Smooth muscle cell (in vitro differentiated cells): ENCODE results near the gene FNDC11. TPM values are rescaled to one million over a fixed set of nuclear protein-coding genes. Genes with fewer than 3 reads are reported as not detected.

ENCODE experiments used
- DNase-seq: peaks from one replicate; lab custom pipeline; 2025; ENCODE audit not compliant: unreplicated experiment; lab: John Stamatoyannopoulos, UW
- H2AFZ ChIP-seq: fragments of 200-600 bp; sonication (generic); 2 replicates; pipeline ENCODE4 v1.6.0; 2016; ENCODE audit warnings: antibody characterized with exemption, low read depth, mild to moderate bottlenecking
- H3F3A ChIP-seq: fragments of 200-600 bp; sonication (generic); 2 replicates; pipeline ENCODE4 v1.6.0; 2017; ENCODE audit warnings: antibody characterized with exemption, low read depth
- H3K27ac ChIP-seq: fragments of 200-600 bp; sonication (generic); 2 replicates; pipeline ENCODE4 v1.5.1; 2016; ENCODE audit warnings: low read depth, mild to moderate bottlenecking
- H3K27me3 ChIP-seq: fragments of 200-600 bp; sonication (generic); 2 replicates; pipeline ENCODE4 v1.6.1; 2016; ENCODE audit warnings: low read depth, mild to moderate bottlenecking
- H3K36me3 ChIP-seq: fragments of 200-600 bp; sonication (generic); 2 replicates; pipeline ENCODE4 v1.5.1; 2016; ENCODE audit warnings: low read depth
- H3K4me1 ChIP-seq: fragments of 200-600 bp; sonication (generic); 2 replicates; pipeline ENCODE4 v1.5.1; 2016; ENCODE audit warnings: low read depth
- H3K4me2 ChIP-seq: fragments of 200-600 bp; sonication (generic); 2 replicates; pipeline ENCODE4 v1.6.0; 2016; ENCODE audit warnings: mild to moderate bottlenecking
- H3K4me3 ChIP-seq: fragments of 200-600 bp; sonication (generic); 2 replicates; pipeline ENCODE4 v1.5.1; 2016; ENCODE audit warnings: mild to moderate bottlenecking
- H3K79me2 ChIP-seq: fragments of 200-600 bp; sonication (generic); 2 replicates; pipeline ENCODE4 v1.6.0; 2016; ENCODE audit warnings: low read depth, mild to moderate bottlenecking
- H3K9ac ChIP-seq: fragments of 200-600 bp; sonication (generic); 2 replicates; pipeline ENCODE4 v1.6.0; 2016; ENCODE audit warnings: low read depth
- H3K9me3 ChIP-seq: fragments of 200-600 bp; sonication (generic); replicated peaks from 2 replicates; pipeline ENCODE4 v1.5.1; 2016; ENCODE audit warnings: low read depth
- H4K20me1 ChIP-seq: fragments of 200-600 bp; sonication (generic); 2 replicates; pipeline ENCODE4 v1.6.0; 2016; ENCODE audit warnings: low read depth
- WGBS: methylation state at CpG from one replicate; pipeline ENCODE4 v1.1.7; 2016; ENCODE audit warnings: low lambda C conversion rate; 5-methylcytosine and 5-hydroxymethylcytosine counted together
- polyA plus RNA-seq: library from polyadenylated mRNA; unstranded; fragments of >200 nt; fragmentation: Nextera tagmentation; extraction: Ambion mirVana; gene quantifications from 2 replicates; pipeline ENCODE4 v1.2.1, GENCODE V29; 2016
- total RNA-seq: library from RNA; depleted of rRNA; stranded (reverse); fragments of >200 nt; gene quantifications from 2 replicates; pipeline ENCODE4 v1.2.3, GENCODE V29; 2014
- TF ChIP-seq, protein P1 (sequence below): fragments of 200-600 bp; sonication (generic); IDR thresholded peaks from 2 replicates; pipeline ENCODE4 v1.5.1; 2017; ENCODE audit warnings: borderline replicate concordance, mild to moderate bottlenecking, antibody characterized with exemption; ENCODE audit not compliant: insufficient read depth, poor library complexity, severe bottlenecking

Gene FNDC11
- total and polyA plus RNA-seq, 2 experiments from 2014 or later: 0.72 to 3.6 TPM

DNA sequence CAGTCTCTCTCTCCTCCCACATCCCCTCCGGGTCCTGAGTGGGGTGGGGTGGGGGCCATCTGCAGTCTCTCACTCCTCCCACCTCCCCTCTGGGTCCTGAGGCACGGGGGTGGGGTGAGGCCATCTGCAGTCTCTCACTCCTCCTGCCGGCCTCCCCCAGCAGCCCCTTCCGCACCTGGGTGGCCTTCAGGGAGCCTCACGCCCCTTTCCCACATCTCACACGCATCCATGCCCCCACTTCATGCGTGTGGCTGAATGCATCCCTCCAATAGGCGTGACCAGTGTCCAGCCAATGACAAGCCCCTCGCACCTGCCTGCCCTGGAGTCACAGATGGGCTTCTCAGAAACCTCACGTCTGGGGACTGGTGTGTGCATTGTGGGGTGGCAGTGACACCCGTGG, 5.4 kb upstream of the FNDC11 start:
- no peak for DNase-seq
- no peaks in the 10 kb centered on the region for H3K79me2 ChIP-seq
- no peak overlapping the region for H3K9ac ChIP-seq
- no peaks in the 10 kb centered on the region for H3K9me3 ChIP-seq
- H3K4me3 ChIP-seq: no peak overlapping the region
- H2AFZ ChIP-seq: no peak overlapping the region
- no peak overlapping the region for H3K27ac ChIP-seq
- H3K27me3 ChIP-seq: no peaks in the 10 kb centered on the region
- H3K36me3 ChIP-seq: no peaks in the 10 kb centered on the region
- no peaks in the 10 kb centered on the region for H3K4me1 ChIP-seq
- 78% methylated on average over 9 of the region's 11 CpGs for WGBS
- no peaks in the 10 kb centered on the region for H4K20me1 ChIP-seq
- TF ChIP-seq, protein P1, sequence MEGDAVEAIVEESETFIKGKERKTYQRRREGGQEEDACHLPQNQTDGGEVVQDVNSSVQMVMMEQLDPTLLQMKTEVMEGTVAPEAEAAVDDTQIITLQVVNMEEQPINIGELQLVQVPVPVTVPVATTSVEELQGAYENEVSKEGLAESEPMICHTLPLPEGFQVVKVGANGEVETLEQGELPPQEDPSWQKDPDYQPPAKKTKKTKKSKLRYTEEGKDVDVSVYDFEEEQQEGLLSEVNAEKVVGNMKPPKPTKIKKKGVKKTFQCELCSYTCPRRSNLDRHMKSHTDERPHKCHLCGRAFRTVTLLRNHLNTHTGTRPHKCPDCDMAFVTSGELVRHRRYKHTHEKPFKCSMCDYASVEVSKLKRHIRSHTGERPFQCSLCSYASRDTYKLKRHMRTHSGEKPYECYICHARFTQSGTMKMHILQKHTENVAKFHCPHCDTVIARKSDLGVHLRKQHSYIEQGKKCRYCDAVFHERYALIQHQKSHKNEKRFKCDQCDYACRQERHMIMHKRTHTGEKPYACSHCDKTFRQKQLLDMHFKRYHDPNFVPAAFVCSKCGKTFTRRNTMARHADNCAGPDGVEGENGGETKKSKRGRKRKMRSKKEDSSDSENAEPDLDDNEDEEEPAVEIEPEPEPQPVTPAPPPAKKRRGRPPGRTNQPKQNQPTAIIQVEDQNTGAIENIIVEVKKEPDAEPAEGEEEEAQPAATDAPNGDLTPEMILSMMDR: no peak
- peaks cover 9% of the 10 kb centered on the region for H3F3A ChIP-seq
- H3K4me2 ChIP-seq: no peak overlapping the region

DNA sequence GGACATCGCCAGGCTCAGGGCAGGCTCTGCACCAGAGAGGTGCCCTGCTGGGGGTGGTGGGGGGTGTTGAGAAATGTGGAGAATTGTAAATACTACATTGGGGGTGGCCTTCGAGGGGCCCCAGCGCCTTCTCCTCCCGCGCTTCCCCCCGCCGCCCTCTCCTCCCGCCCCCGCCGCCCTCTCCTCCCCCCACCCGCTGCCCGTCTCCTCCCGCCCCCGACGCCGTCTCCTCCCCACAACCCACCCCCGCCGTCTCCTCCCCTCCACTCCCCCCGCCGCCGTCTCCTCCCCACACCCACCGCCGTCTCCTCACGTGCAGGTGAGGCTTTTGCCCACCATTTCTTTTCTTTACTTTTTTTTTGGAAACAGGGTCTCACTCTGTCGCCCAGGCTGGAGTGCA, 4.9 kb upstream of the FNDC11 start:
- H3K79me2 ChIP-seq: no peaks in the 10 kb centered on the region
- DNase-seq: no peak
- no peaks in the 10 kb centered on the region for H3K4me1 ChIP-seq
- no peak overlapping the region for H3K4me2 ChIP-seq
- H3K9me3 ChIP-seq: no peaks in the 10 kb centered on the region
- H3K27me3 ChIP-seq: no peaks in the 10 kb centered on the region
- H3K9ac ChIP-seq: no peak overlapping the region
- TF ChIP-seq, protein P1: no peak
- no peak overlapping the region for H2AFZ ChIP-seq
- peaks cover 9% of the 10 kb centered on the region for H3F3A ChIP-seq
- no peak overlapping the region for H3K4me3 ChIP-seq
- WGBS: 75% methylated on average over 3 of the region's 25 CpGs
- H3K27ac ChIP-seq: no peak overlapping the region
- H4K20me1 ChIP-seq: no peaks in the 10 kb centered on the region
- H3K36me3 ChIP-seq: no peaks in the 10 kb centered on the region

DNA sequence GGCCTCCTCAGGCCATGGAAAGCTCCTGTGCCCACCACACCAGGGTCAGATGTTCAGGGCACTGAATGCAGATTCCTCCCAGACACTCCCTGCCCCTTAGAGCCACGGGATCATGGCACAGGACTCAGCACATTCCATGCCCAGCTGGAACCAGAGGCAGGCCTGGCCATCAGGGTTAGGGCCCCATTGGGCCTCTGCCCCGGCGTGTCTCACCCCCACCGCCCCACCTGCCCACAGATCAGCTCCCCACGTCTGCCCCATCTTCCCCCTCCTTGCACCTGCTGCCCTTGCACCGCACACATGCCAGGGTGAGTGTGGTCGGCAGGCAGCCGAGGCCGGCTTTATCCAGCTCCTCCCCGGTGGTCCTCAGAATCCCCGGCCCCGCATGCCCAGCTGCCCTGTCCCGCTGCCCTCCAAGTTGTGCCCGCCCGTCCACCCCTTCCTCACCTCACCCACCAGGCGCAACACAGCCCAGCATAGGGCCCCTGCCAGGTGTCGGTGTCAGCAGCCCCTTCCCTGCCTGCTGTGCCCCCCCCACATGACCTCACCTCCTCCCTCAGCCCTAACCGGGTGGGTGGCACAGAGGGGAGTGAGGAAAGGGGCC, 4.2 kb upstream of the FNDC11 start:
- H3F3A ChIP-seq: peaks cover 16% of the 10 kb centered on the region
- no peak overlapping the region for H3K4me2 ChIP-seq
- H3K27me3 ChIP-seq: no peaks in the 10 kb centered on the region
- WGBS: 94% methylated on average over 4 of the region's 18 CpGs
- no peaks in the 10 kb centered on the region for H4K20me1 ChIP-seq
- H3K79me2 ChIP-seq: no peaks in the 10 kb centered on the region
- TF ChIP-seq, protein P1: no peak
- H3K27ac ChIP-seq: no peak overlapping the region
- no peak overlapping the region for H3K9ac ChIP-seq
- H3K4me3 ChIP-seq: no peak overlapping the region
- no peaks in the 10 kb centered on the region for H3K36me3 ChIP-seq
- no peaks in the 10 kb centered on the region for H3K9me3 ChIP-seq
- no peak for DNase-seq
- H3K4me1 ChIP-seq: peaks cover 7% of the 10 kb centered on the region
- H2AFZ ChIP-seq: no peak overlapping the region

DNA sequence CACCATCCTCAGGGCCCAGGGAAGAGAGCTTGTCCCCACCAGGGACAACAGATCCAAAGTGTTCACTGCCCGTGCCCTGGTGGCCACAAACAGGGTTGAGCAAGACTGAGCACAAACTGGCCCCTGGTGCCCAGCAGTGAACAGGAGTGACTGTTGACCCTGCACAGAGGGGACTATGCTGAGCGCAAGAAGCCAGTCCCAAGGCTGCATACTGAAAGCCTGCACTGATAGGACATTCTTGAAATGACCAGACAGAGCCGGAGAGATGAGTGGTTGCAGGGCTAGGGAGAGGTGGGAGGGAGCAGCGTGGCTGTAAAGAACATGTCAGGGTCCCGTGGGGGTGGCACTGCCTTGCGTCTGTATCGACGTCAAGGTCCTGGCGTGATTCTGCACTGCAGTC, 2.9 kb upstream of the FNDC11 start:
- Histone ChIP-seq H3K27me3 (no peaks in the 10 kb centered on the region), H3K9ac (no peak overlapping the region), H2AFZ (no peak overlapping the region), H4K20me1 (no peaks in the 10 kb centered on the region), H3F3A (peaks cover 18% of the 10 kb centered on the region), H3K27ac (no peak overlapping the region), H3K4me1 (peaks cover 8% of the 10 kb centered on the region), H3K4me3 (no peak overlapping the region), H3K9me3 (no peaks in the 10 kb centered on the region), H3K4me2 (no peak overlapping the region), H3K79me2 (no peaks in the 10 kb centered on the region), H3K36me3 (no peaks in the 10 kb centered on the region)
- WGBS: 58% methylated on average over 9 of the region's 9 CpGs
- TF ChIP-seq, protein P1: no peak
- no peak for DNase-seq
